GM12892 (cell line): ENCODE results near the gene OR10K2.
"Not testable (repeated sequence)": the region's sequence is repeated elsewhere in the genome, so short reads cannot be mapped to it uniquely, and the experiment has no call there.

Experiments used
- DNase-seq: peaks from one replicate; pipeline ENCODE4 v3.0.0; 2011; ENCODE audit not compliant: insufficient read length
- FAIRE-seq: peaks from 2 replicates; lab custom pipeline; 2011; peaks lifted over from hg19 to GRCh38; lab: Jason Lieb, UNC
- POLR2A ChIP-seq: IDR thresholded peaks from 2 replicates; pipeline ENCODE4 v1.6.1; 2011; ENCODE audit warnings: low read depth, low read length, control low read depth
- POLR2AphosphoS5 ChIP-seq: IDR thresholded peaks from 2 replicates; pipeline ENCODE4 v1.6.1; 2011; ENCODE audit warnings: low read depth, low read length, control low read depth
- TAF1 ChIP-seq: IDR thresholded peaks from 2 replicates; pipeline ENCODE4 v1.6.1; 2011; ENCODE audit warnings: low read depth, mild to moderate bottlenecking, control low read depth, low read length, borderline replicate concordance

The OR10K2 gene

DNA sequence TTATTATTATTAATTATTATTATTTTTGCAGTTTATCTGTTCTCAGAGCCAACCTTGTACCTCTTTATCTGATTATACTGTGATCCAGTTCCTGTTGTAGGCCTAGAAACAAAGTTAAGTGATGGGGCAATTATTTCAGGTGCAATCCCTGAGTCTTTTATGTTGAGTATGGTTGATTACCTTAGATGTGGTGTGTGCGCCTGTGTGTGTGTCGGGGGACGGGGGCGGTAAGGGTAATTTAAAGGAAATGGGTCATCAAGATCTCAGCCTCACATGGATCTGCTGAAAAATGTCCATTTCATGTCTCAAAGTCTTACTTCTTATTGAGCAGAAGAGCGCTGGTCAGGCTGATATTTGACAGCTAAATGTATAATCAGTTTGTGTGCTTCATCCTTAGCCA lies 18.9 kb downstream of the OR10K2 start:
- no peak for FAIRE-seq
- DNase-seq, result no peak
- TF ChIP-seq POLR2A (no peak), POLR2AphosphoS5 (no peak)

DNA sequence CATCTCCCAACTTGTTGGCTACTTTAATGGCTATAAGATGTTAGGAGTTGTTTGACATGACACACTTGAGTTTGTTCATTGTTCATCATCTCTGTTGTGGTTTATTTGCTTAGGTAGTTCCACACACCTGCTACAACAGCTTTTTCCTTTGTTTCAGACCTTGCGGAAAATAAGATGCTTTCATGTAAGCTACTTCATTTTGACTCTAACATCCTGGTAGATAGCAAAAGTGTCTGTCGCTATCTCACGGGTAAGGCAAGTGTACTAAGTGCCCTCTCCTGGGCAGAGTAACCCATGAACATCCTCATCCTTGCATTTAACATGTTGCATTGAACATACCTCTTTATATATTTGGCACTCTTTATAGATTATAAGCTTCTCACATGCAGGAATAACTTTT lies 25.2 kb downstream of the OR10K2 start:
- FAIRE-seq (no peak), DNase-seq (no peak)
- TF ChIP-seq POLR2A (no peak), POLR2AphosphoS5 (no peak), TAF1 (no peak)

DNA sequence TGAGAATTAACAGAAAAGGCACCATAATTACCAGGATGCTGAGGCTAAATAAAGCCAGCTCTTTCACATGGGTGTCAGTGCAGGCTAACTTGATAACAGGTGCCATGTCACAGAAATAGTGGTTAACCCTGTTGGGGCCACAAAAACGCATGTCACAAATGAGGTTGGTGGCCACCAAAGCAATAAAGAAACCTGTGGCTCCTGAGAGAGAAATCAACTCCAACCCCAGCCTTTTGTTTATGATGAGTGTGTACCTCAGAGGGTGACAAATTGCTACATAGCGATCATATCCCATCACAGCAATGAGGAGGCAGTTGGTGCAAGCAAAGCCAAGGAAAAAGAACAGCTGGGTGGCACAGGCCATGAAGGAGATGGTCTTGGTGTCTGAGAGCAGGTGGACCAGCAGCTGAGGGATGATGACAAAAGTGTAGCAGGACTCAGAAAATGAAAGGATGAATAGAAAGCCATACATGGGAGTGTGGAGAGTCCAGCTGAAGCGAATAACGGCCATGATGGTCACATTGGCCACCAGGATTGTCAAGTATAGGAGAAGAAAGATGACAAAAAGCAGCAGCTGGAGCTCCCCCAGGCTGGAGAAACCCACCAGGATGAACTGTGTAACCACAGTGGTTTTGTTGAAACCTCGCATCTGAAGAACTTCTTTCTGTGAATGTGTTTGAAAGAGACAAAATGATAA lies 27.1 kb downstream of the OR10K2 start, which contains the start of gene OR10T2:
Gene OR10T2, minus strand, starts transcription at position 649 of the 697 bp plus-strand sequence. Its CDS starts 0 bp downstream, at position 649.
- FAIRE-seq (no peak), DNase-seq (no peak)
- TF ChIP-seq POLR2A (no peak), TAF1 (no peak), POLR2AphosphoS5 (no peak)

DNA sequence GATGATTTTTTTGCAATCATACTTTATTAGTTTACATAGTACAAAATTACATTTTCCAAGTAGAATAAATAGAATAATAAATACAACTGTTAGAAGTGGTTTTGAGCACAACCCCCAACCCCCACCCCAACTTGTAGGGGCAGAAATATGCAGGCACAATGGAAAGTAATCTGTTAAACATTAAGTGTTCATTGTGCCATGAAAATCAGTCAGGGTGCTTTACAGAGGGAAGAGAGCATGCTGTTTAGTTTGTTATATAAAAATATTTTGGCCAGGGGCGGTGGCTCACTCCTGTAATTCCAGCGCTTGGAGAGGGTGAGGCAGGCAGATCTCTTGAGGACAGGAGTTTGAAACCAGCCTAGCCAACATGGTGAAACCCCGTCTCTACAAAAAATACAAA lies 29.4 kb downstream of the OR10K2 start:
- no peak for FAIRE-seq

DNA sequence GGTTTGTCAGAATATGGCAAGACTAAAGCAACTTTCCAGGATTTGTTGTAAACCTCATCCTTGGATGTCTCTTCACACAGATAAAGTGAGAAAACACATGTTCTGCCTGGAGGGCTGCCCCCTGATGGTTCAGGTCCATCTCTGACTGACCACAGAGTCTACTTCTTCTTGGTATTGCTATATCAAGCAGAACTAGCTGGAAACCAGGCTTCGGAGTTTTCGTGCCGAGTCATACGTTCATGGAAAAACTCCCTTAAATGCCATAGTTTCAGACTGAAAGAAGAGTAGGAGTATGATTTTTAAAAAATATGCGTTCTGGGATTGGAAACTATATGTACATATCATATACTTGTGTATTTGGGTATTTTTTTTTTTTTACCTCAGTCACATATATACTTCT lies 32.6 kb downstream of the OR10K2 start:
- TF ChIP-seq TAF1 (no peak), POLR2A (no peak), POLR2AphosphoS5 (no peak)
- DNase-seq (no peak), FAIRE-seq (no peak)

More for the DNA sequence above, 29.4 kb downstream of the OR10K2 start:
- no peak for DNase-seq
- no peak for TF ChIP-seq POLR2AphosphoS5

DNA sequence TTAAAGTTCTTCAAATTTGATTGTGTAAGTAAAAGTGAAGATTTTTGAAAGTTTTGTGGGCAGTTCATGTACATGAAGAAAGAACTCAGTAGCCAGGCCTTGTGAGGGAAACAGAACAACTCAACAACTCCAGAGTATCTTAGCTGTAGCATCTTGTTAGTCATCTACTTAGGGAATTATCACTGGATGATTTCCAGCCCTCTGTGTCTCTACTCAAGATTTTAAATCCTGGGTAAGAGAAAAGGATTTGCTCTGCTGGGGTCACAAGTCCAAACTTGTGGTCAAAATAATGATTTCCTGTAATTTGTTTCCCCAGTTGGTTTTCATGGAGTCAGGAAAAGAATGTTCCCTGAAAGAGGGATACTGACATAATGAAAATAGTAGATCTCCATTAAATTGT lies 34.9 kb downstream of the OR10K2 start:
- TF ChIP-seq POLR2AphosphoS5, result no peak
- no peak for TF ChIP-seq POLR2A
- no peak for TF ChIP-seq TAF1
- FAIRE-seq (no peak), DNase-seq (no peak)

DNA sequence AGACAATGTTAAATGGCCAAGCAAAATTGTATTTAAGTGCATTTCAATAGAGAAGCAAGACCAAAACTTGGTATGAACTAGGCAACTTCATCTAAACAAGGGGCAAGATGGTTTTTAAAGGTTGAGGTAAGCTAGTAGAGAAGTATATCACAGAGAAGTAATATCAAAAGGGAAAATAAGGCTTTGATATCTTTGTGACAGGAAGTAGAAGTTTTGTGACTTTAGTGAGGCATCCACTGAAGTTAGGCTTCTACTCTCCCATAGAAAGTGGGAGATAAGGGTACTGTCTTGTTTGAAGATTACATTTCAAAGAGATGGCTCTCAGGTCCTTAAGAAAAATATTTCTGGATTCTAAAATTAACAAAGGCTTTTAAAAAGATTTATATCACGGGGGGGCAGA lies 35.7 kb downstream of the OR10K2 start:
- DNase-seq, result no peak
- TF ChIP-seq POLR2A (no peak), TAF1 (no peak), POLR2AphosphoS5 (no peak)
- FAIRE-seq, result no peak

DNA sequence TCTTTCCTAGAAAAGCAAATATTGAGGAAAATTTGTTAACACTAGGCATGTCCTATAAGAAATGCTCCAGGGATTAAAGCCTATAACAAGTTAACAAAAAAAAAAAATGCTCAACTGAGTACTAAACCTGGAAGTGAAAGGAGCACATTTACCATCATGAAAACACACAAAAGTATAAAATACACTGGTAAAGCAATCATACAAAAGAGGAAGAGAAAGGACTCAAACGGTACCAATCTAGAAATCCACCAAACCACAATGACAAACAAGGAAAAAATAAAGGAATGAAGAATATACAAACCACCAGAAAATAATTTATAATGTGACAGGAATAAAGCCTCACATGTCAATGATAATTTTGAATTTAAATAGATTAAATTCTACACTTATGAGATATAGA lies 51.2 kb downstream of the OR10K2 start:
- no peak for FAIRE-seq
- no peak for DNase-seq

DNA sequence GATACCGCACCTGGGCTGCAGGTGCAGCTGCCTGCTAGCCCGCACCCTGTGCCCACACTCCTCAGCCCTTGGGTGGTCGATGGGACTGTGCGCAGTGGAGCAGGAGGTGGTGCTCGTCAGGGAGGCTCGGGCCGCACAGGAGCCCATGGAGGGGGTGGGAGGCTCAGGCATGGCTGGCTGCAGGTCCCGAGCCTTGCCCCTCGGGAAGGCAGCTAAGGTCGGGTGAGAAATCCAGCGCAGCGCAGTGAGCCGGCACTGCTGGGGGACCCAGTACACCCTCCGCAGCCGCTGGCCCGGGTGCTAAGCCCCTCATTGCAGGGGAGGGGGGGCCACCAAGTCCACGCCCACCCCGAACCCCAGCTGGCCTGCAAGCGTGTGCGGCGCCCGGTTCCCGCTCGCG lies 51.9 kb downstream of the OR10K2 start:
- DNase-seq, FAIRE-seq: not testable (repeated sequence)

More for the DNA sequence above, 51.2 kb downstream of the OR10K2 start:
- TF ChIP-seq POLR2A (no peak), POLR2AphosphoS5 (no peak), TAF1 (no peak)

DNA sequence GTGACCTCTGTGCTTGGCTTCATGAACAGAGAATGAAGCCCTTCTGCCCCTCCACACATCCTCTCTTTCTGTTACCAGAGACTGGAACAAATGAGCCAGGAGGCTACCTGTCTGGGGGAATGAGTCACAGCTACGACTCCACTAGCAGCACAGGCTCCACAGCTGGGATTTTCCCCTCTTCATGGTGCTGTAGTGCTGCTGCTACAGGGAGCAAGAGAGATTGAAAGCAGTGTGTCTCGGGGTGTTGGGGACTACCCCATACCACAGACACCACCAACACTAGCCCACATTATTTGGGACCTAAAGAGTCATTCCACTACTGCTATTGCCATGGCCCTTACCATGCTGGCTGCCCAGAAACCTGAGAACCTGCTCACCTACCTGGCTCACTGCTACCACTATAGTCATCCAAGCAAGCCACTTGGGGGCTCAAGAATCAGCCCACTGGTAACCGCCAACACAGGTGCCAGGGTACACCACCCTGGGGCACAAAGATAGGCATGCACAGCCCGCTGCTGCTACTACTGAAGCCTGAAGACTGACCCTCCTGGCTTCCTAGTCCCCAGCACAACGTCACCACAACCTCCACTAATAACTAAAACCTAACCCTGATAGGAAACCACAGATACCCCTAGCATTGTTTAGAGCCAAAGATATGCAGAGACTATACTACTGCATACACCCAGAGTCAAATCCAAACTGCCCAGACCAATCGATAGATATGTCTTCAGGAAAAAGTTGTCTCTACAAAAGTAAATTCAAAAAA lies 54.7 kb downstream of the OR10K2 start:
- peak; percentile 64 for FAIRE-seq
- DNase-seq, result no peak
- TF ChIP-seq POLR2AphosphoS5 (no peak), POLR2A (no peak), TAF1 (no peak)
